OCI-LY7 (cell line): ENCODE measurements around the gene MYRFL. TPM values are rescaled to one million over a fixed set of nuclear protein-coding genes. Genes with fewer than 3 reads are reported as not detected.
"Not testable (repeated sequence)": the region's sequence is repeated elsewhere in the genome, so short reads cannot be mapped to it uniquely, and the experiment has no call there.

Source experiments
- BruUV-seq: library from RNA; stranded (reverse); fragments of 400-500 nt; replicated peaks from 2 replicates; lab custom pipeline; 2021; lab: Mats Ljungman, UMichigan
- CTCF ChIA-PET: fragments of 300-600 bp; sonication (Branson Sonifier 250); formaldehyde crosslinking; loops from one replicate; lab custom pipeline; 2022; ENCODE audit warnings: antibody characterized with exemption; ENCODE audit not compliant: unreplicated experiment; lab: Charles Lee
- POLR2A ChIA-PET: fragments of 300-600 bp; sonication (Branson Sonifier 250); formaldehyde crosslinking; loops from one replicate; lab custom pipeline; 2022; ENCODE audit warnings: antibody characterized with exemption; lab: Charles Lee
- DNase-seq: peaks from one replicate; pipeline ENCODE4 v3.0.0-alpha.2; 2015; ENCODE audit warnings: low spot score
- H2AFZ ChIP-seq: fragments of 200-600 bp; sonication (generic), shearing (Covaris generic); 2 replicates; pipeline ENCODE4 v1.6.1; 2014; ENCODE audit warnings: mild to moderate bottlenecking, antibody characterized with exemption, low read length, moderate library complexity
- H3K27ac ChIP-seq: fragments of 200-600 bp; sonication (generic); 2 replicates; pipeline ENCODE4 v1.5.1; 2014; ENCODE audit warnings: mixed run types, low read depth, mild to moderate bottlenecking, moderate library complexity, low read length, inconsistent platforms; ENCODE audit not compliant: poor library complexity, severe bottlenecking
- H3K36me3 ChIP-seq: fragments of 200-600 bp; sonication (generic); 2 replicates; pipeline ENCODE4 v1.6.1; 2014; ENCODE audit warnings: mild to moderate bottlenecking, antibody characterized with exemption, low read length, moderate library complexity, mixed read lengths; ENCODE audit not compliant: insufficient read depth
- H3K4me1 ChIP-seq: fragments of 200-600 bp; sonication (generic); 2 replicates; pipeline ENCODE4 v1.5.1; 2014; ENCODE audit warnings: mild to moderate bottlenecking, low read length; ENCODE audit not compliant: insufficient read depth, poor library complexity, severe bottlenecking
- H3K4me2 ChIP-seq: fragments of 200-600 bp; sonication (generic); 2 replicates; pipeline ENCODE4 v1.6.1; 2014; ENCODE audit warnings: mild to moderate bottlenecking, low read length
- H3K4me3 ChIP-seq: fragments of 200-600 bp; sonication (generic); 2 replicates; pipeline ENCODE4 v1.5.1; 2014; ENCODE audit warnings: mild to moderate bottlenecking, low read depth, low read length; ENCODE audit not compliant: poor library complexity, severe bottlenecking
- H3K79me2 ChIP-seq: fragments of 200-600 bp; sonication (generic); 2 replicates; pipeline ENCODE4 v1.6.1; 2016; ENCODE audit warnings: low read depth, mild to moderate bottlenecking, low read length, moderate library complexity, mixed read lengths; ENCODE audit not compliant: insufficient read depth
- H3K9me2 ChIP-seq: fragments of 200-600 bp; sonication (generic); 2 replicates; pipeline ENCODE4 v1.6.1; 2016; ENCODE audit warnings: mild to moderate bottlenecking, low read length, mixed read lengths; ENCODE audit not compliant: insufficient read depth
- H3K9me3 ChIP-seq: fragments of 200-600 bp; sonication (generic); 2 replicates; pipeline ENCODE4 v1.6.1; 2014; ENCODE audit warnings: mild to moderate bottlenecking, mixed run types, low read length, mixed read lengths
- H4K20me1 ChIP-seq: fragments of 200-600 bp; sonication (generic); 2 replicates; pipeline ENCODE4 v1.6.1; 2014; ENCODE audit warnings: mild to moderate bottlenecking, antibody characterized with exemption, low read length, moderate library complexity, mixed read lengths; ENCODE audit not compliant: insufficient read depth
- EZH2phosphoT487 ChIP-seq: fragments of 200-600 bp; sonication (generic); IDR thresholded peaks from 2 replicates; pipeline ENCODE4 v1.6.1; 2018; ENCODE audit warnings: low read depth, borderline replicate concordance, mild to moderate bottlenecking, mixed run types, antibody characterized with exemption, low read length, moderate library complexity, mixed read lengths
- intact Hi-C: fragments of 100-400 bp; cut with micrococcal nuclease; formaldehyde crosslinking; loops from one replicate; pipeline ENCODE4 v1.10.0; 2022; ENCODE audit not compliant: unreplicated experiment
- total RNA-seq, 2 experiments: library from RNA; depleted of rRNA in 1 of 2; stranded (reverse); fragments of >200 nt in 1 of 2; shearing (Covaris generic) in 1 of 2; gene quantifications; 2 replicates each; pipeline ENCODE4 v1.2.3, GENCODE V29; 2014 to 2022
- TF ChIP-seq, protein P1 (sequence below): fragments of 200-600 bp; sonication (generic); conservative IDR thresholded peaks from 2 replicates; pipeline ENCODE4 v1.5.1; 2014; ENCODE audit warnings: mild to moderate bottlenecking, antibody characterized with exemption, low read length, moderate library complexity, mixed read lengths

Gene MYRFL
- total RNA-seq, 2 experiments from 2014 or later: 0.41 TPM; not detected in 1

DNA sequence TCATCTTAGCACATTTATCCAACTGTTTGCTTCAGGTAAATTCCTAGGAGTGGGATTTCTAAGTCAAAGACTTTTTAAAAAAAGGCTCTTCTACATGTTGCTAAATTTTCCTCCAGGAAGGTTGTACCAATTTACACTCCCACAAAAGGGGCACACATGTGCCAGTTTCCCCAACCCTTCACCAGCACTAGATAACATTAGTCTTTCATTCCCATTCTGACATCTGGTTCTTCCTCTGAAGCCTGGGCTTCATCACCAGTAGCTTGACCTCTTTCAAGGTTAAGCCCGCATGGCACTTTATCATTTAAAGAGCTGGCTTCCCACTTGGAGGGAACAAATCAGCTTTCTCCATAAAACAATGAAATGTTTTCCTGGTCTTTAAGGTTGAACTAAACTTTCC is 168.4 kb downstream of the MYRFL start:
- TF ChIP-seq, protein P1, sequence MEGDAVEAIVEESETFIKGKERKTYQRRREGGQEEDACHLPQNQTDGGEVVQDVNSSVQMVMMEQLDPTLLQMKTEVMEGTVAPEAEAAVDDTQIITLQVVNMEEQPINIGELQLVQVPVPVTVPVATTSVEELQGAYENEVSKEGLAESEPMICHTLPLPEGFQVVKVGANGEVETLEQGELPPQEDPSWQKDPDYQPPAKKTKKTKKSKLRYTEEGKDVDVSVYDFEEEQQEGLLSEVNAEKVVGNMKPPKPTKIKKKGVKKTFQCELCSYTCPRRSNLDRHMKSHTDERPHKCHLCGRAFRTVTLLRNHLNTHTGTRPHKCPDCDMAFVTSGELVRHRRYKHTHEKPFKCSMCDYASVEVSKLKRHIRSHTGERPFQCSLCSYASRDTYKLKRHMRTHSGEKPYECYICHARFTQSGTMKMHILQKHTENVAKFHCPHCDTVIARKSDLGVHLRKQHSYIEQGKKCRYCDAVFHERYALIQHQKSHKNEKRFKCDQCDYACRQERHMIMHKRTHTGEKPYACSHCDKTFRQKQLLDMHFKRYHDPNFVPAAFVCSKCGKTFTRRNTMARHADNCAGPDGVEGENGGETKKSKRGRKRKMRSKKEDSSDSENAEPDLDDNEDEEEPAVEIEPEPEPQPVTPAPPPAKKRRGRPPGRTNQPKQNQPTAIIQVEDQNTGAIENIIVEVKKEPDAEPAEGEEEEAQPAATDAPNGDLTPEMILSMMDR: no peak
- no peak for TF ChIP-seq EZH2phosphoT487
- H3K9me2 ChIP-seq: no peaks in the 10 kb centered on the region
- no peak for DNase-seq
- H3K79me2 ChIP-seq: no peaks in the 10 kb centered on the region
- no peak overlapping the region for H3K4me3 ChIP-seq
- intact Hi-C loops: no loop called here
- no peaks in the 10 kb centered on the region for H3K36me3 ChIP-seq
- POLR2A ChIA-PET: no interaction called here
- no TSS peak for BruUV-seq
- H3K4me1 ChIP-seq: no peaks in the 10 kb centered on the region
- H3K27ac ChIP-seq: no peak overlapping the region
- no peaks in the 10 kb centered on the region for H4K20me1 ChIP-seq
- H3K9me3 ChIP-seq: no peaks in the 10 kb centered on the region
- CTCF ChIA-PET: no interaction called here
- H3K4me2 ChIP-seq: no peak overlapping the region
- H2AFZ ChIP-seq: no peak overlapping the region

- BruUV-seq, intact Hi-C loops, H3K4me3 ChIP-seq, H3K4me1 ChIP-seq, H3K79me2 ChIP-seq, H3K36me3 ChIP-seq, H2AFZ ChIP-seq, H3K4me2 ChIP-seq, H3K27ac ChIP-seq, CTCF ChIA-PET, H3K9me2 ChIP-seq, H4K20me1 ChIP-seq, H3K9me3 ChIP-seq, DNase-seq: not testable (repeated sequence)
- POLR2A ChIA-PET: interaction anchor here (0.5 to 1.4 kb wide), 2 partner anchors 15 to 784 kb away, joined by 3 read pairs; no protein-coding TSS in a partner anchor
Observed at GRCh38 chr12:69994086-69994485, 169.1 kb downstream of the MYRFL start.

DNA sequence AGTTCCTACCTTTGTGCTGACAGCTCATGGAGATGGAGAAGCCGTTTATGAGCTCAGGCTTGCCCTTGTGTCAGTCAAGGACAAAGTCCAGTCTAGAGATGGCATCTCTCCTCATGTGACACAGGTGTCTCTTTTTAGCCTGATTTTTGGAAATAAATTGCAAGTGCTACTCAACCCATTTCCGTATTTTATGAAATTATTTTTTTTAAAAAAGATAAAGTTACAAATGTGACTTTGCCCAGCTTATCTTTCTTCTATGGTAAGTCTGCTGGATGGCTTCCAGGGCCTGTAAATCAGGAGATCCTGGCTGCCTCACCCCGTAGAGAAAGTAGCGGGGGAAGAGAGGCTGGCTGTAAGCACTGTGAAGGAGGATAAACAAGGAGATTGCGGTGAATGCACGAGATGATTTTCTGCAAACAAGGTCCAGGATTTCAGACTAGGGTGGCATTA is 169.7 kb downstream of the MYRFL start:
- no peak overlapping the region for H2AFZ ChIP-seq
- no peak overlapping the region for H3K4me3 ChIP-seq
- ChIA-PET POLR2A (interaction anchor here (0.5 to 1.4 kb wide), 4 partner anchors 16 to 784 kb away, joined by 3 to 5 read pairs (median 4); no protein-coding TSS in a partner anchor), CTCF (no interaction called here)
- no peak overlapping the region for H3K27ac ChIP-seq
- no peaks in the 10 kb centered on the region for H3K9me3 ChIP-seq
- intact Hi-C loops: no loop called here
- peaks cover 7% of the 10 kb centered on the region for H3K4me1 ChIP-seq
- BruUV-seq: no TSS peak
- H3K9me2 ChIP-seq: no peaks in the 10 kb centered on the region
- no peak for DNase-seq
- H4K20me1 ChIP-seq: no peaks in the 10 kb centered on the region
- no peaks in the 10 kb centered on the region for H3K36me3 ChIP-seq
- TF ChIP-seq EZH2phosphoT487: no peak
- TF ChIP-seq, protein P1: no peak
- H3K79me2 ChIP-seq: no peaks in the 10 kb centered on the region
- no peak overlapping the region for H3K4me2 ChIP-seq
